ENCODE results near the gene ASPSCR1.
"Not testable (repeated sequence)": the region's sequence is repeated elsewhere in the genome, so short reads cannot be mapped to it uniquely, and the experiment has no call there.

ASPSCR1 gene

DNA sequence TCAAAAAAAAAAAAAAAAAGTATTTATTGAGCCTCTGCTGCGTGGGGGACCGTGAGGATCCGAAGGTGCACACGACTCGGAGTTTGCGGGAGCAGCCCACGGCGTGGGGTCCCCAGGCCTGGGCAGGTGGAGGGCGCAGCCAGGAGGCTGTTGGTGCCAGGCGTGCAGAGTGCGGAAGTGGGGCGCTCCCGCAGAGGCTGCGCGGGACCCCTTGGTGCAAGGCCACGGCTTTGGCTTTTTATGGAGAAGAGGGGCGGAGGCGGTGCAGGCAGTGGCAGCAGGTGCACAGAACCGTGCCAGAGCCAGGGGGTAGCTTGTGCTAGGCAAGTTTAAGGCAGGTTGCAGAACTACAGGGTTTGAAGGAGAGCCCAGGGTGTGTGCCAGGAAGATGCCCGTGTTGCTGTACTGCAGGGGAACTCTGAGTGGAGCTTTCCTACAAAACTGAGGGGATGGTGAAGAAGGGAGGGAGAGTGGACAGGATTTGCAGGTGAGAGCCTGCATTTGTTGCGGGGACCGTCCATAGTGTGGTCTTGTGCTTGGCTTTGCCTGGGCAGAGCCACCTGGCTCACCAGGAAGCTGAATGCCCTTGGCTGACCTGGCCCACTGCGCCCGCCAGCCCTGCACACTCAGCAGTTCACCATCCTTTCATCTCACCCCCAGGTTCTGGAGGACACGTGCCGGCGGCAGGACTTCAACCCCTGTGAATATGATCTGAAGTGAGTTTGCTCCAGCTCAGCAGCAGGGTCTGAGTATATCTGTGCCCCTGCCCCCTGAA, 1.3 kb downstream of the ASPSCR1 start:
- H3K4me3 ChIP-seq (ENCODE audit: control insufficient read depth, low read depth, low read length), result peak overlapping the region; percentile 77
- no peak for DNase-seq (ENCODE audit: low read depth)
- TF ChIP-seq, protein P1, sequence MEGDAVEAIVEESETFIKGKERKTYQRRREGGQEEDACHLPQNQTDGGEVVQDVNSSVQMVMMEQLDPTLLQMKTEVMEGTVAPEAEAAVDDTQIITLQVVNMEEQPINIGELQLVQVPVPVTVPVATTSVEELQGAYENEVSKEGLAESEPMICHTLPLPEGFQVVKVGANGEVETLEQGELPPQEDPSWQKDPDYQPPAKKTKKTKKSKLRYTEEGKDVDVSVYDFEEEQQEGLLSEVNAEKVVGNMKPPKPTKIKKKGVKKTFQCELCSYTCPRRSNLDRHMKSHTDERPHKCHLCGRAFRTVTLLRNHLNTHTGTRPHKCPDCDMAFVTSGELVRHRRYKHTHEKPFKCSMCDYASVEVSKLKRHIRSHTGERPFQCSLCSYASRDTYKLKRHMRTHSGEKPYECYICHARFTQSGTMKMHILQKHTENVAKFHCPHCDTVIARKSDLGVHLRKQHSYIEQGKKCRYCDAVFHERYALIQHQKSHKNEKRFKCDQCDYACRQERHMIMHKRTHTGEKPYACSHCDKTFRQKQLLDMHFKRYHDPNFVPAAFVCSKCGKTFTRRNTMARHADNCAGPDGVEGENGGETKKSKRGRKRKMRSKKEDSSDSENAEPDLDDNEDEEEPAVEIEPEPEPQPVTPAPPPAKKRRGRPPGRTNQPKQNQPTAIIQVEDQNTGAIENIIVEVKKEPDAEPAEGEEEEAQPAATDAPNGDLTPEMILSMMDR (conservative IDR thresholded peaks at IDR 0.05; ENCODE audit: control insufficient read depth, insufficient read depth, low read depth, low read length), result no peak

DNA sequence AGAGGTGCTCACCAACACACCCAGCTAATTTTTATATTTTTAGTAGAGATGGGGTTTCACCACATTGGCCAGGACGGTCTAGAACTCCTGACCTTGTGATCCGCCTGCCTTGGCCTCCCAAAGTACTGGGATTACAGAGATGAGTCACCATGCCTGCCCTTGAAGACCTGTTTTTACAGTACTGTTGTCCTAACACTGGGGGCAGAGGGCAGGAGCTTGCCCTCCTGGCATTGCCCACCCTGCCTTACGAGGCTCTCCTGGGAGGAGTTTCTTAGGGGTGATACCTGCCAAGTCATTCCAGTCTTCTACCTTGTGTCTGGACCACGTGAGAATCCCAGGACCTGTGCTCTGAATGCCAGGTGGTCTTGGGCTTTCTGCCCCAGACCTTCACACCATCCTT, 2.7 kb downstream of the ASPSCR1 start:
- no peak overlapping the region for H3K4me3 ChIP-seq (ENCODE audit: control insufficient read depth, low read depth, low read length)
- no peak for DNase-seq (ENCODE audit: low read depth)
- TF ChIP-seq, protein P1 (conservative IDR thresholded peaks at IDR 0.05; ENCODE audit: control insufficient read depth, insufficient read depth, low read depth, low read length), result no peak

DNA sequence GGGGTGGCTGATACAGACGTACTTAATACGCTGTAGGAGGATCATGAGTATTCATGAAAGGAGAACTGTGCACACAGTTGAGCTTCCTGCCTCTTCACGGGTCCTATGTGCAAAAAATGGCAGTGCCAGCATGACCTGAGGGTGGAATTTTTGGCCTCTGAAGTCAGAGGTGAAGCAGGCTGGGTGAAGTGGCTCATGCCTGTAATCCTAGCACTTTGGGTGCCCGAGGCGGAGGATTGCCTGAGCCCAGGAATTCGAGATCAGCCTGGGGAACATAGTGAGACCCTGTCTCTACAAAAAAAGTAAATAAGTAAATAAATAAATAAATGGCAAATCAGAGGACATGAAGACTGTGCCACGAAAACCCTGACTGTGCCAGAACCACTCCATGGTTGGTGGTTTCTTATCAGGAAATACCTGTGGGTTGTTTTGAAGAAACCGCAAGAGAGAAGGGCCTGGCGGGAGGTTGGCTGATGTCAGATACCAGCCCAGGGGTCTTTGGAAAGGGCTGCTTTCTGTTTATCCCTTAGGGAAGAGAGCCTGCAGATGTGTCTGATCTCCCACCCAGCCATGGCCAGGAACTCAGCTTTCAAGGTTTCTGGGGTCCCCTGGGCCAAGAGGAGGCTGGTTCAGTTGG, 3.4 kb downstream of the ASPSCR1 start:
- H3K4me3 ChIP-seq (ENCODE audit: control insufficient read depth, low read depth, low read length), result no peak overlapping the region
- TF ChIP-seq, protein P1 (conservative IDR thresholded peaks at IDR 0.05; ENCODE audit: control insufficient read depth, insufficient read depth, low read depth, low read length), result no peak
- DNase-seq (ENCODE audit: low read depth), result no peak

DNA sequence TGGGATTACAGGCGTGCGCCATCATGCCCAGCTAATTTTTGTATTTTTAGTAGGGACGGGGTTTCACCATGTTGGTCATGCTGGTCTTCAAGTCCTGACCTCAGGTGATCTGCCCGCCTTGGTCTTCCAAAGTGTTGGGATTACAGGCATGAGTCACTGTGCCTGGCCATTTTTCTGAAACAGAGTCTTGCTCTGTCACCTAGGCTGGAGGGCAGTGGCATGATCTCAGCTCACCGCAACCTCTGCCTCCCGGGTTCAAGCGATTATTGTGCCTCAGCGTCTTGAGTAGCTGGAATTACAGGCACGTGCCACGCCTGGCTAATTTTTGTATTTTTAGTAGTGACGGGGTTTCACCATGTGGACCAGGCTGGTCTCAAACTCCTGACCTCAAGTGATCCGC, 4.1 kb downstream of the ASPSCR1 start:
- H3K4me3 ChIP-seq (ENCODE audit: control insufficient read depth, low read depth, low read length); DNase-seq (ENCODE audit: low read depth): not testable (repeated sequence)

DNA sequence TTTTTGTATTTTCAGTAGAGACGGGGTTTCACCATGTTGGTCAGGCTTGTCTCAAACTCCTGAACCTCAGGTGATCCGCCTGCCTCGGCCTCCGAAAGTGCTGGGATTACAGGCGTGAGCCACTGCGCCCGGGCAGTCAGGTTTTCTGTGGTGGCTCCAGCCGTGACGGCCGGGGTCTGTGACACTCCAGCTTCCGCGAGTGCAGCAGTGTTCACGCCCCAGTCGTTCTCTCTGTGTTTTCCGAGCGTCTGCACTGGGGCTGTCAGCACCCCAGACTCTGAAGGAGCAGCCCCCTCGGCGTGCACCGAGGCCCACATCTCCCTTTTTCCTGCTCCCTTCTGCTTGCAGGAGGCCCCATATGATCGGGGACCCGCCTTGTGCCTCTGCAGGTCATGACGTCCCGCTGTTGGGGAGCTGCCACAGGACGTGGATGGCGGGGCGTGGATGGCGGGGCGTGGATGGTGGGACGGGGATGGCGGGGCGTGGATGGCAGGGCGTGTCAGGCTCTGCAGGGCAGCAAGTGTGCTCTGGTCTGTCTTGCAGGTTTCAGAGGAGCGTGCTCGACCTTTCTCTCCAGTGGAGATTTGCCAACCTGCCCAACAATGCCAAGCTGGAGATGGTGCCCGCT, 5.7 kb downstream of the ASPSCR1 start:
- TF ChIP-seq, protein P1 (conservative IDR thresholded peaks at IDR 0.05; ENCODE audit: control insufficient read depth, insufficient read depth, low read depth, low read length), result no peak
- no peak overlapping the region for H3K4me3 ChIP-seq (ENCODE audit: control insufficient read depth, low read depth, low read length)
- DNase-seq (ENCODE audit: low read depth), result no peak

DNA sequence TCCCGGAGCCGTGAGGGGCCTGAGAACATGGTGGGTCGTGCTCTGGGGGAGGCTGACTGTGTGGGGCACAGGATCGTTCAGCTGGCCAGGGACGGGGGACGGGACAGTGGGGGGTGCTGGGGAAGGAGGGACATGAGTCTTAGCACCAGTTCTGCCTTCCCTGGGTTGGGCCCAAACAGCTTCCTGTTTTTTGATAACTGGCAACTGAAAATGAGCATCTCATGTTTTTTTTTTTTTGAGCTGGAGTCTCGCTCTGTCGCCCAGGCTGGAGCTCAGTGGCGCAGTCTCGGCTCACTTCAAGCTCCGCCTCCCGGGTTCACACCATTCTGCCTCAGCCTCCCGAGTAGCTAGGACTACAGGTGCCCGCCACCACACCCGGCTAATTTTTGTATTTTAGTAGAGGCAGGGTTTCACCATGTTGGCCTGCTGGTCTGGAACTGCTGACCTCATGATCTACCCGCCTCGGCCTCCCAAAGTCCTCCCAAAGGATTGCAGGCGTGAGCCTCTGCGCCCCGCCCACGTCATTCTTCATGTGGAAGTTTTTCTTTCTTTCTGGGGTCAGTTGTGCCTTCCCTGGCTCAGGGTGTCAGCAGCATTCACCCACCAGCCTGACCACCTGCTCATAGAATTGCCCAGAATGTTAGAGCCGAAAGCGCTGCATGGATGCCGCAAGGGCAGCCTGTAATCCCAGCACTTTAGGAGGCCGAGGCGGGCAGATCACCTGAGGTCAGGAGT, 6.4 kb downstream of the ASPSCR1 start:
- TF ChIP-seq, protein P1 (conservative IDR thresholded peaks at IDR 0.05; ENCODE audit: control insufficient read depth, insufficient read depth, low read depth, low read length), result no peak
- H3K4me3 ChIP-seq (ENCODE audit: control insufficient read depth, low read depth, low read length), result no peak overlapping the region
- no peak for DNase-seq (ENCODE audit: low read depth)
